GM23338 (cell line): ENCODE measurements around the gene CPEB3. TPM values are rescaled to one million over a fixed set of nuclear protein-coding genes. Genes with fewer than 3 reads are reported as not detected.

Source experiments
- ATAC-seq: fragments of 200-7000 bp; cut with Tn5 transposase; 3 replicates; pipeline ENCODE4 v1.9.1; 2020
- DNase-seq: peaks from one replicate; pipeline ENCODE4 v3.0.0-alpha.2; 2015; ENCODE audit warnings: low spot score
- H2AFZ ChIP-seq: fragments of 200-600 bp; sonication (generic); 2 replicates; pipeline ENCODE4 v1.8.0; 2016; ENCODE audit warnings: antibody characterized with exemption, mild to moderate bottlenecking, moderate library complexity
- H3F3A ChIP-seq: fragments of 200-600 bp; sonication (generic); replicated peaks from 2 replicates; pipeline ENCODE4 v1.8.0; 2017; ENCODE audit warnings: antibody characterized with exemption, mixed run types, low read depth
- H3K27ac ChIP-seq: fragments of 200-600 bp; sonication (generic); 2 replicates; pipeline ENCODE4 v1.6.1; 2016; ENCODE audit warnings: low read depth
- H3K27me3 ChIP-seq: fragments of 200-600 bp; sonication (generic); 2 replicates; pipeline ENCODE4 v1.8.0; 2016; ENCODE audit warnings: mild to moderate bottlenecking, mixed run types, moderate library complexity; ENCODE audit not compliant: insufficient read depth
- H3K36me3 ChIP-seq: fragments of 200-600 bp; sonication (generic); 2 replicates; pipeline ENCODE4 v1.8.0; 2016; ENCODE audit warnings: mild to moderate bottlenecking; ENCODE audit not compliant: insufficient read depth
- H3K4me1 ChIP-seq: fragments of 200-600 bp; sonication (generic); 2 replicates; pipeline ENCODE4 v1.8.0; 2016; ENCODE audit warnings: mild to moderate bottlenecking, moderate library complexity; ENCODE audit not compliant: insufficient read depth
- H3K4me2 ChIP-seq: fragments of 200-600 bp; sonication (generic); 2 replicates; pipeline ENCODE4 v1.7.1; 2017; ENCODE audit warnings: mixed run types
- H3K4me3 ChIP-seq: fragments of 200-600 bp; sonication (generic); 2 replicates; pipeline ENCODE4 v1.6.1; 2016; ENCODE audit warnings: mixed run types
- H3K79me2 ChIP-seq: fragments of 200-600 bp; sonication (generic); replicated peaks from 2 replicates; pipeline ENCODE4 v1.8.0; 2017; ENCODE audit warnings: mild to moderate bottlenecking; ENCODE audit not compliant: insufficient read depth
- H3K9me2 ChIP-seq: fragments of 200-600 bp; sonication (generic); 2 replicates; pipeline ENCODE4 v1.8.0; 2017; ENCODE audit not compliant: insufficient read depth
- H4K20me1 ChIP-seq: fragments of 200-600 bp; sonication (generic); replicated peaks from 2 replicates; pipeline ENCODE4 v1.8.0; 2017; ENCODE audit warnings: mild to moderate bottlenecking; ENCODE audit not compliant: insufficient read depth
- H3K27ac Mint-ChIP-seq: 2 replicates; pipeline ENCODE4 v1.8.0; 2020; ENCODE audit warnings: inconsistent platforms, mild to moderate bottlenecking, moderate library complexity, mixed read lengths
- H3K27me3 Mint-ChIP-seq: 3 replicates; pipeline ENCODE4 v1.8.0; 2022; ENCODE audit warnings: low read depth, mild to moderate bottlenecking, moderate library complexity, mixed read lengths, inconsistent platforms; ENCODE audit not compliant: insufficient read depth, poor library complexity
- H3K36me3 Mint-ChIP-seq: 3 replicates; pipeline ENCODE4 v1.8.0; 2021; ENCODE audit warnings: low read depth, mild to moderate bottlenecking, inconsistent platforms, moderate library complexity, mixed read lengths
- H3K4me1 Mint-ChIP-seq: 3 replicates; pipeline ENCODE4 v1.8.0; 2020; ENCODE audit warnings: mild to moderate bottlenecking, inconsistent platforms, mixed read lengths
- H3K4me3 Mint-ChIP-seq: 3 replicates; pipeline ENCODE4 v1.8.0; 2021; ENCODE audit warnings: moderate library complexity, mild to moderate bottlenecking, inconsistent platforms, mixed read lengths
- H3K9me3 Mint-ChIP-seq: 3 replicates; pipeline ENCODE4 v1.8.0; 2020; ENCODE audit warnings: moderate library complexity, mild to moderate bottlenecking, inconsistent platforms, mixed read lengths
- CREB1 ChIP-seq: fragments of 250-450 bp; sonication (Bioruptor Pico); IDR thresholded peaks from 2 replicates; pipeline ENCODE4 v1.5.0; 2020; ENCODE audit warnings: low read depth, mild to moderate bottlenecking, moderate library complexity
- CTCF ChIP-seq, 2 experiments: fragments of 200-600 bp in 1 of 2; sonication (generic) in 1 of 2; conservative IDR thresholded peaks; 2 replicates each; pipeline versions ENCODE4 v1.5.1 to v1.6.1; 2016 to 2017; ENCODE audit warnings: antibody characterized with exemption in 2 of 2, low read depth in 2 of 2, mild to moderate bottlenecking in 2 of 2, moderate library complexity in 1 of 2
- EZH2 ChIP-seq: fragments of 200-600 bp; sonication (generic); IDR thresholded peaks from one replicate; pipeline ENCODE4 v1.8.0; 2017; ENCODE audit warnings: antibody characterized with exemption, mild to moderate bottlenecking, low read depth; ENCODE audit not compliant: unreplicated experiment
- EZH2phosphoT487 ChIP-seq: fragments of 200-600 bp; sonication (generic); IDR thresholded peaks from one replicate; pipeline ENCODE4 v1.8.1; 2018; ENCODE audit warnings: antibody characterized with exemption; ENCODE audit not compliant: unreplicated experiment
- POLR2AphosphoS5 ChIP-seq: IDR thresholded peaks from 2 replicates; pipeline ENCODE4 v1.6.1; 2016; ENCODE audit warnings: antibody characterized with exemption, low read depth
- ZNF114 ChIP-seq: fragments of 250-450 bp; sonication (Bioruptor Pico); IDR thresholded peaks from 2 replicates; pipeline ENCODE4 v1.5.0; 2020; ENCODE audit warnings: mild to moderate bottlenecking, moderate library complexity
- ZNF331 ChIP-seq: fragments of 250-450 bp; sonication (Bioruptor Pico); IDR thresholded peaks from 2 replicates; pipeline ENCODE4 v1.5.0; 2020; ENCODE audit warnings: low read depth, mild to moderate bottlenecking, moderate library complexity
- ZNF462 ChIP-seq: fragments of 250-450 bp; sonication (Bioruptor Pico); IDR thresholded peaks from 2 replicates; pipeline ENCODE4 v1.5.0; 2020; ENCODE audit warnings: mild to moderate bottlenecking, moderate library complexity
- polyA plus RNA-seq: library from polyadenylated mRNA; unstranded; fragments of >200 nt; fragmentation: Nextera tagmentation; extraction: Ambion mirVana; gene quantifications from 2 replicates; pipeline ENCODE4 v1.2.1, GENCODE V29; 2016
- total RNA-seq: library from RNA; depleted of rRNA; stranded (reverse); fragments of >200 nt; shearing (Covaris generic); gene quantifications from 2 replicates; pipeline ENCODE4 v1.2.3, GENCODE V29; 2014

Gene CPEB3
- total and polyA plus RNA-seq, 2 experiments from 2014 or later = 0.74 to 1.9 TPM

- no peak for TF ChIP-seq ZNF462 (CRISPR knock-in tag)
- no peak for TF ChIP-seq EZH2
- TF ChIP-seq CTCF (conservative IDR thresholded peaks at IDR 0.05; ENCODE audit: low read depth in 2 of 2) = peak in 1 of 2 experiments; percentile 50; a peak in 2 of 4 replicates
- TF ChIP-seq CREB1 (CRISPR knock-in tag) = no peak
- TF ChIP-seq POLR2AphosphoS5 = no peak
Observed at GRCh38 chr10:92181575-92181974, 109.3 kb downstream of the CPEB3 start (continued).

- Mint-ChIP-seq H3K36me3 (no peaks in the 10 kb centered on the region), H3K4me1 (peaks cover 6% of the 10 kb centered on the region; the same call in 2 of the 3 replicates), H3K9me3 (no peaks in the 10 kb centered on the region), H3K27ac (no peak overlapping the region), H3K4me3 (no peak overlapping the region), H3K27me3 (no peaks in the 10 kb centered on the region)
- ATAC-seq (no peak), DNase-seq (no peak)
- H3K4me1 ChIP-seq = no peaks in the 10 kb centered on the region
- no peak overlapping the region for H2AFZ ChIP-seq
- no peak overlapping the region for H3K4me3 ChIP-seq
- H3K9me2 ChIP-seq = no peaks in the 10 kb centered on the region
- no peaks in the 10 kb centered on the region for H3K27me3 ChIP-seq
- no peaks in the 10 kb centered on the region for H4K20me1 ChIP-seq
- no peaks in the 10 kb centered on the region for H3K36me3 ChIP-seq
- H3K79me2 ChIP-seq = no peaks in the 10 kb centered on the region
- no peak overlapping the region for H3K4me2 ChIP-seq
- no peaks in the 10 kb centered on the region for H3F3A ChIP-seq
- H3K27ac ChIP-seq = no peak overlapping the region
- TF ChIP-seq EZH2phosphoT487 (no peak), EZH2 (no peak), ZNF331 (no peak), CREB1 (CRISPR knock-in tag) (no peak), ZNF114 (no peak)
Observed at GRCh38 chr10:92180399-92180798, 110.5 kb downstream of the CPEB3 start.
